Neuronal stem cell (in vitro differentiated cells): ENCODE data around the gene KBTBD3.
A peak's percentile ranks its signal among the peaks of the same experiment; 100 is the strongest.
"Not testable (repeated sequence)": the region's sequence is repeated elsewhere in the genome, so short reads cannot be mapped to it uniquely, and the experiment has no call there.

ENCODE experiments used
- DNase-seq: peaks from one replicate; pipeline ENCODE4 v3.0.0-alpha.2; 2013; ENCODE audit warnings: low spot score
- H2AFZ ChIP-seq: one replicate; pipeline ENCODE4 v1.6.1; 2013; ENCODE audit warnings: mild to moderate bottlenecking, low read length, inconsistent platforms
- H2AK5ac ChIP-seq: 2 replicates; pipeline ENCODE4 v1.6.1; 2013; ENCODE audit warnings: low read depth, mild to moderate bottlenecking, inconsistent platforms, low read length, moderate library complexity, mixed read lengths
- H2BK120ac ChIP-seq: 2 replicates; pipeline ENCODE4 v1.6.1; 2013; ENCODE audit warnings: low read depth, mild to moderate bottlenecking, inconsistent platforms, low read length, moderate library complexity, mixed read lengths
- H2BK12ac ChIP-seq: one replicate; pipeline ENCODE4 v1.6.1; 2013; ENCODE audit warnings: low read length, inconsistent platforms
- H2BK15ac ChIP-seq: 2 replicates; pipeline ENCODE4 v1.6.1; 2013; ENCODE audit warnings: mild to moderate bottlenecking, low read length, inconsistent platforms, mixed read lengths
- H2BK5ac ChIP-seq: one replicate; pipeline ENCODE4 v1.6.1; 2013; ENCODE audit warnings: inconsistent platforms, mild to moderate bottlenecking, low read length, moderate library complexity
- H3K14ac ChIP-seq: one replicate; pipeline ENCODE4 v1.6.1; 2013; ENCODE audit warnings: low read length, inconsistent platforms
- H3K18ac ChIP-seq: 2 replicates; pipeline ENCODE4 v1.6.1; 2013; ENCODE audit warnings: low read length, inconsistent platforms
- H3K23ac ChIP-seq: 2 replicates; pipeline ENCODE4 v1.6.1; 2013; ENCODE audit warnings: low read depth, mild to moderate bottlenecking, mixed read lengths, low read length, inconsistent platforms; ENCODE audit not compliant: poor library complexity
- H3K27ac ChIP-seq: replicated peaks from 3 replicates; pipeline ENCODE4 v1.5.1; 2013; ENCODE audit warnings: low read length, inconsistent platforms
- H3K27me3 ChIP-seq, 3 experiments: 2 replicates each; pipeline ENCODE4 v1.6.1; 2013; ENCODE audit warnings: low read length in 3 of 3, mild to moderate bottlenecking in 2 of 3, inconsistent platforms in 1 of 3, low read depth in 1 of 3, mixed read lengths in 1 of 3, moderate library complexity in 1 of 3; ENCODE audit not compliant: control insufficient read depth in 3 of 3, insufficient read depth in 3 of 3
- H3K36me3 ChIP-seq, 2 donors: replicated peaks in 1 of 2; 2 replicates each; pipeline ENCODE4 v1.6.1; 2013; ENCODE audit warnings: low read length in 2 of 2; ENCODE audit not compliant: control insufficient read depth in 2 of 2, insufficient read depth in 2 of 2
- H3K4ac ChIP-seq: 2 replicates; pipeline ENCODE4 v1.6.1; 2013; ENCODE audit warnings: inconsistent platforms, mild to moderate bottlenecking, low read length, moderate library complexity
- H3K4me1 ChIP-seq, 2 donors: 1 replicate in 1 of 2; 2 replicates in 1 of 2; pipeline ENCODE4 v1.6.1; 2013; ENCODE audit warnings: low read length in 2 of 2, low read depth in 1 of 2; ENCODE audit not compliant: control insufficient read depth in 2 of 2, insufficient read depth in 1 of 2
- H3K4me2 ChIP-seq: one replicate; pipeline ENCODE4 v1.6.1; 2013; ENCODE audit warnings: mild to moderate bottlenecking, low read length, inconsistent platforms; ENCODE audit not compliant: insufficient read depth, poor library complexity, severe bottlenecking
- H3K4me3 ChIP-seq, 2 donors: 2 replicates each; pipeline ENCODE4 v1.5.1; 2013; ENCODE audit warnings: low read length in 2 of 2, mild to moderate bottlenecking in 2 of 2, inconsistent platforms in 1 of 2, moderate library complexity in 1 of 2
- H3K79me1 ChIP-seq: one replicate; pipeline ENCODE4 v1.6.1; 2013; ENCODE audit warnings: low read depth, mild to moderate bottlenecking, inconsistent platforms, low read length, moderate library complexity
- H3K9ac ChIP-seq: one replicate; pipeline ENCODE4 v1.6.1; 2013; ENCODE audit warnings: mild to moderate bottlenecking, low read depth, low read length, inconsistent platforms; ENCODE audit not compliant: poor library complexity
- H3K9me3 ChIP-seq, 2 donors: replicated peaks in 1 of 2; 2 replicates each; pipeline versions ENCODE3 to v1.6.1; 2013; ENCODE audit warnings: low read length in 2 of 2, mild to moderate bottlenecking in 2 of 2, inconsistent platforms in 1 of 2, low read depth in 1 of 2, mixed read lengths in 1 of 2, moderate library complexity in 1 of 2; ENCODE audit not compliant: control insufficient read depth in 2 of 2, insufficient read depth in 1 of 2
- H4K8ac ChIP-seq: one replicate; pipeline ENCODE4 v1.6.1; 2013; ENCODE audit warnings: low read depth, mild to moderate bottlenecking, inconsistent platforms, low read length, moderate library complexity
- H4K91ac ChIP-seq: one replicate; pipeline ENCODE4 v1.6.1; 2013; ENCODE audit warnings: low read length, low read depth, mild to moderate bottlenecking, inconsistent platforms; ENCODE audit not compliant: poor library complexity
- WGBS, 2 donors: extraction: QIAGEN DNeasy Blood & Tissue Kit; methylation state at CpG; one replicate each; pipeline ENCODE4 v1.1.7; 2013; ENCODE audit warnings: missing lambda C conversion rate in 2 of 2, mixed read lengths in 1 of 2; ENCODE audit not compliant: insufficient read length in 2 of 2, insufficient replicate concordance in 1 of 2; ENCODE audit errors: extremely low coverage in 2 of 2; 5-methylcytosine and 5-hydroxymethylcytosine counted together

The KBTBD3 gene

DNA sequence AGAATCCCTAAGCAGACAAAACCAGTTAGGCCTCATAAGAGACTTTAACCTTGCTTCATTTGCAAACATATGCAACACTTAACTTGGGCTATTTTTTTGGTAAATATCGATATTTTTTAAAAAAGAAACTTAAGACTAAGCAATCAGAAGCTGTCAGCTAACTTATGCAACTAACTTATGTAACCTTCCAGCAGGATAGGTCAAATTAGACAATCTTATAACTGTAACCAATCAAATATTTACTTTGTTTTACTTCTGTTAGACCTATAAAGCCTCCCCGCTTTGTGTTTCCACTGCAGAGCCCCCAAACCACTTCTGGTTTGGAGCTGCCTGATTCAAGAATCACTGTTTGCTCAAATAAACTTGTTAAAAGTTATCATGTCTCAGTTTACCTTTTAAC is 63.1 kb downstream of the KBTBD3 start:
- Histone ChIP-seq H3K9me3 (peaks cover 0 to 8% of the 10 kb centered on the region in 2 donors), H3K27me3 (no peaks in the 10 kb centered on the region), H2AK5ac (no peak overlapping the region), H3K4me3 (no peak overlapping the region), H4K8ac (no peak overlapping the region), H3K4me2 (no peak overlapping the region), H2AFZ (no peak overlapping the region), H3K79me1 (no peaks in the 10 kb centered on the region), H3K18ac (no peak overlapping the region), H2BK15ac (no peak overlapping the region), H3K14ac (no peak overlapping the region), H3K4me1 (peaks cover 5 to 10% of the 10 kb centered on the region in 2 donors), H3K36me3 (peaks cover 6 to 48% of the 10 kb centered on the region in 2 donors), H2BK5ac (no peak overlapping the region), H3K9ac (no peak overlapping the region), H3K23ac (no peak overlapping the region), H3K4ac (no peak overlapping the region), H2BK12ac (no peak overlapping the region), H4K91ac (no peak overlapping the region), H3K27ac (no peak overlapping the region), H2BK120ac (no peak overlapping the region)
- DNase-seq: no peak
- no CpG with 5 or more reads among the region's 2 CpGs for WGBS, 2 donors

DNA sequence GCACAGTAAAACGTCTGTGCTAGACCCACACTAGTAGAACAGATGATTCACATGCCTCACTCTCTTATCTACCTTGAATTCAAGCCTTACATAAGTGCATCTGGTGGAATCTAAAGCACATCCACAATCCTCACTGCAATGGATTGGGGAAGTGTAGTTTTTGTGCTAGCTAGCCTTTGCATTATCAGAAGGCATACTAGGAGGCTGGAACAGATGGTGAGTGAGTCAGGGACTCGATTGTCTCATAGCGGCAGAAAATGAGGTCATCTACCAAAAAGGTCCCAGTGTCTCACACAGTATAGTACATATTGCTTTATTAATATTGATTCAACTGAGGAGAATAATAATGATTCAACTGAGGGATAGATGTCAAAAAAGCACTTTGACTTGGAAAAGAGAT is 64.4 kb downstream of the KBTBD3 start:
- H2BK5ac ChIP-seq: no peak overlapping the region
- H2BK12ac ChIP-seq: no peak overlapping the region
- no peak overlapping the region for H3K4ac ChIP-seq
- no peaks in the 10 kb centered on the region for H3K27me3 ChIP-seq
- H4K91ac ChIP-seq: no peak overlapping the region
- H3K4me3 ChIP-seq: no peak overlapping the region
- H2AFZ ChIP-seq: no peak overlapping the region
- no peak overlapping the region for H2AK5ac ChIP-seq
- no peak overlapping the region for H2BK15ac ChIP-seq
- no peak overlapping the region for H3K4me2 ChIP-seq
- peak overlapping the region; percentile 62 for H3K27ac ChIP-seq
- peaks cover 0 to 8% of the 10 kb centered on the region in 2 donors for H3K9me3 ChIP-seq
- H3K18ac ChIP-seq: no peak overlapping the region
- no peak overlapping the region for H3K9ac ChIP-seq
- H3K79me1 ChIP-seq: no peaks in the 10 kb centered on the region
- H3K23ac ChIP-seq: no peak overlapping the region
- no peak for DNase-seq
- peaks cover 7 to 59% of the 10 kb centered on the region in 2 donors for H3K36me3 ChIP-seq
- no peak overlapping the region for H3K14ac ChIP-seq
- H2BK120ac ChIP-seq: no peak overlapping the region
- no peak overlapping the region for H4K8ac ChIP-seq
- no CpG with 5 or more reads among the region's 3 CpGs for WGBS, 2 donors
- H3K4me1 ChIP-seq: peaks cover 5 to 9% of the 10 kb centered on the region in 2 donors

DNA sequence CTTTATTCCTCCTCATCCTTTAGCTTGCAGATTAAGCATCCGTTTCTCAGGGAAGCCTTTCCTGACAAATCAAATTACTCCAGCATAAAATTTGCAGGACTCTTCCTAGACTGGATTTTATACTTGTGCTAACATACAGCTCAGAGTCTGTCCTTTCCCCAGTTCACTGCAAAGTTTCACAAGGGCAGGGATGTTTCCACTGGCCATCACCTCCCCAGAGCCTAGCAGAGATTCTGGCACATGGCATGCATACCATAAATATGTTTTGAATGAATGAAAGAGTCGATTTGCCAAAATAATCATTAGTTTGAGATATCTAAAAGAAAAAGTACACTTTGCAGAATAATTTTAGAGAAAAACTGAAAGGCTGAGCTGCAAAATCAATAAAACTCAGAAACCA is 65.7 kb downstream of the KBTBD3 start:
- H3K9me3 ChIP-seq: peaks cover 0 to 12% of the 10 kb centered on the region in 2 donors
- no CpG with 5 or more reads among the region's 2 CpGs for WGBS, 2 donors

DNA sequence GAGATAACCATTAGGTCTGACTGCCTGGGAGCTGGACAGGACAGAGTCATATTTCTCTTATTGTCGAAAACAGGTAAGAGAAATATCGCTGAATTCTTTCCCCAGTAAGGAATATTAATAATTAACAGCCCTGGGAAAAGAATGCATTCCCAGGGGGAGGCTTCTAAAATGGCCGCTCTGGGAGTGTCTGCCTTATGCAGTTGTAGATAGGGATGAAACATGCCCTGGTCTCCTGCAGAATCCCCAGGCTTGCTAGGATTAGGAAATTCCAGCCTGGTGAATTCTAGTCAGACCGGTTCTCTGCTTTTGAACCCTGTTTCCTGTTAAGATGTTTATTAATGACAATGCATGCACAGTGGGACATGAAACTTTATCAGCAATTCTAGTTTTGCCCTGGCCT is 74.1 kb downstream of the KBTBD3 start:
- not testable (repeated sequence) for H2BK15ac ChIP-seq, H2BK5ac ChIP-seq, H3K9ac ChIP-seq, H3K14ac ChIP-seq, H2AFZ ChIP-seq, H3K4me3 ChIP-seq, H3K23ac ChIP-seq, H2AK5ac ChIP-seq, H3K4me1 ChIP-seq, DNase-seq, H2BK120ac ChIP-seq, H3K27ac ChIP-seq, H3K4ac ChIP-seq, H2BK12ac ChIP-seq, H3K4me2 ChIP-seq, H3K79me1 ChIP-seq, H4K8ac ChIP-seq, H4K91ac ChIP-seq, H3K18ac ChIP-seq, H3K27me3 ChIP-seq
- peaks cover 9 to 44% of the 10 kb centered on the region in 2 donors for H3K36me3 ChIP-seq
- H3K9me3 ChIP-seq: peaks cover 7 to 22% of the 10 kb centered on the region in 2 donors
- no CpG with 5 or more reads among the region's 4 CpGs for WGBS, 2 donors

More for the DNA sequence above, 65.7 kb downstream of the KBTBD3 start:
- Histone ChIP-seq H3K27me3 (no peaks in the 10 kb centered on the region), H4K8ac (no peak overlapping the region), H3K18ac (no peak overlapping the region), H3K4me2 (no peak overlapping the region), H3K14ac (no peak overlapping the region), H2BK5ac (no peak overlapping the region), H2AFZ (no peak overlapping the region), H3K36me3 (peaks cover 7 to 72% of the 10 kb centered on the region in 2 donors), H3K9ac (no peak overlapping the region), H3K4ac (no peak overlapping the region), H2BK12ac (no peak overlapping the region), H3K4me3 (no peak overlapping the region), H3K79me1 (no peaks in the 10 kb centered on the region), H3K23ac (no peak overlapping the region), H3K4me1 (peaks cover 5 to 9% of the 10 kb centered on the region in 2 donors), H2AK5ac (no peak overlapping the region), H4K91ac (no peak overlapping the region), H2BK15ac (no peak overlapping the region), H3K27ac (peak overlapping the region; percentile 67), H2BK120ac (no peak overlapping the region)
- no peak for DNase-seq
